ENCODE data around the gene SYNGR4.

Gene SYNGR4

DNA sequence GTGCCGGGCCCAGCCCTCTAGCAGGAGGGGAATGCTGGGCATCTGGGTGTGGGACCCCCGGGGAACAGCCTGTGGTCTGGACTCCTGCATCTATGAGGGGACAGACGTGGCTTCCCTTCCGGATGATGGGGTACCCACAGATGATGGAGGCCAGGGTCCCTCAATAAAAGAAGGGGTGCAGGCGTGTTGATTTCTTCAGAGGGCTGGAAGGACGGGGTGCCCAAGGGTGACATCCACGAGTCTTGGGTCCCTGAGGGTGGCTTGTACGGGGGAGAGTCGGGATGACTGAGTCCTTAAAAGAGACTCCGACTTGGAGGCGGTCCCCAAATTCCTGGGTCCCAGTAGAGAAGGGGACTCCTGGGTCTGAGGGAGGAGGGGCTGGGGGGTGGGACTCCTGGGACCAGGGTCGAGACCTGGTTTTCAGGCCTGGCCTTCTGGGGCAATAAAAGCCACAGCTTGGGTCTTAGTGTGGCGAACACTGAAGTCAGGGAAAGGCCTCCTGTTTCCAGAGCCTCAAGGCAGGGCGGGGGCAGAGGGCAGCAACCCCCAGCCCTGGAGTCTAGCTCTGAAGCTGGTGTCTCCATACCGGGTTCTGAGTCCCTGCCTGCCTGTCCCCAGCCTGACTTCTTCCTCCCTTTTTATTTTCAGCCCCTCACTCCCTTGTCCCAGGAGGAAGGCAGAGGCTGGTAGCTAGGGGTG is 28.8 kb downstream of the SYNGR4 start:
- DNase-seq: no peak
- in situ Hi-C loops (cut with MboI; ENCODE audit: low pct_unique_long_range_greater_than_20kb, low sequenced_read_pairs): no loop called here

DNA sequence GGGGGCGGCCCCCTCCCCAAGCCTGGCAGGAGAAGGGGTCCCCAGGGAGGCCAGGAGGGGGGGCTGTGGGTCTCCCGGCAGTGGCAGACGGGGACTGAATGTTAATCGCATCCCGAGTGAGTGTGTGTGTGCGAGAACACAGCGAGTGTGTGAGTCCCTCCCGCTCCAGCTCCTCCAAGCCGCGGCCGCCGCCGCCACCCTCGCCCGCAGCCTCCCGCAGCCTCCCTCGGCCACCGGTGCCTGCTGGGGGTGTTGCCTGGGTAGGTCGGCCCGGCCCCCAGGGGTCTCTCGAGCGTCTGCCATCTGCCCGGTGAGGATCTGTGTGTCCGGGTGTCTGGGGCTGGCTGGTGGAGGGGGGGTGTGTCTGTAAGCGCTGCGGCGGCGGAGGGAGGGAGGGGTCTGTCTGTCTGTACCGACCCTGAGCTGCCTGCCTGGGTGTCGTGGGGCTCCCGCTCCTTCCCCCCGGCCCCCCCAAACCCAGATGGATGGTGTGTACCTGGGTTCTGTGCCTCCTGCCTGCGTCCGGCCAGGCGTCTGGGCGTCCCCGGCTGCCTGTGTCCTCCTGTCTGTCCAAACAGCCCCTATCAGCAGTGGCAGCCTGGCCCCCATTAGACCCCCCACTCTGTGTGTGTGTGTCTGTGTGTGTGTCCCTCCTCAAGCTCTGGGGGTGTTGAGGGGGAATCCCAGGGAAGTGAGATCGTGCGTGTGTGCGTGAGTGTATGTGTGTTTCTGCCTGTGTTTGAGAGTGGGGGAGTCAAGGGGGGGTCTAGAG is 29.6 kb downstream of the SYNGR4 start, which contains the start of gene GRIN2D:
TSS of gene GRIN2D (plus strand) at position 110 of the 772 bp plus-strand sequence. CDS start 4,725 bp downstream, outside the sequence.
- in situ Hi-C loops (cut with MboI; ENCODE audit: low pct_unique_long_range_greater_than_20kb, low sequenced_read_pairs): no loop called here
- peak; percentile 59 for DNase-seq

GRCh38 chr19:48394331-48395169 is 30.4 kb downstream of the SYNGR4 start:
- no peak for DNase-seq

DNA sequence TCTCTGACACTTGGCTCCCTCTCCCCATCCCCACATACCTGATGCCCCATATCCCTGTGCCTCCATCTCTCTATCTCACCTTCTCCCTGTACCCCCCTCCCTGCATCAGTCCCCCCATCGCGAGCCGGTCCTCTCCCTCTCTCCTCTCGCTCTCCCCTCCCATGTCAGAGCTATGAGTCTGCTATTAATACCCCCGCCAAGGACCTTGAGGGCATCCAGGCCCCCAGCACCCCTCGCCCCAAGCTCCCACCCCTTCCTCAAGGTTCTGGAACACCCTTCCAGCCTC is 30.9 kb downstream of the SYNGR4 start:
- in situ Hi-C loops (cut with MboI; ENCODE audit: low pct_unique_long_range_greater_than_20kb, low sequenced_read_pairs): no loop called here

More at GRCh38 chr19:48394331-48395169, 30.4 kb downstream of the SYNGR4 start:
- in situ Hi-C loops (cut with MboI; ENCODE audit: low pct_unique_long_range_greater_than_20kb, low sequenced_read_pairs): no loop called here

GRCh38 chr19:48395499-48395898 is 31.3 kb downstream of the SYNGR4 start:
- no peak for DNase-seq
- in situ Hi-C loops (cut with MboI; ENCODE audit: low pct_unique_long_range_greater_than_20kb, low sequenced_read_pairs): no loop called here

More for the DNA sequence above, 30.9 kb downstream of the SYNGR4 start:
- DNase-seq: no peak

DNA sequence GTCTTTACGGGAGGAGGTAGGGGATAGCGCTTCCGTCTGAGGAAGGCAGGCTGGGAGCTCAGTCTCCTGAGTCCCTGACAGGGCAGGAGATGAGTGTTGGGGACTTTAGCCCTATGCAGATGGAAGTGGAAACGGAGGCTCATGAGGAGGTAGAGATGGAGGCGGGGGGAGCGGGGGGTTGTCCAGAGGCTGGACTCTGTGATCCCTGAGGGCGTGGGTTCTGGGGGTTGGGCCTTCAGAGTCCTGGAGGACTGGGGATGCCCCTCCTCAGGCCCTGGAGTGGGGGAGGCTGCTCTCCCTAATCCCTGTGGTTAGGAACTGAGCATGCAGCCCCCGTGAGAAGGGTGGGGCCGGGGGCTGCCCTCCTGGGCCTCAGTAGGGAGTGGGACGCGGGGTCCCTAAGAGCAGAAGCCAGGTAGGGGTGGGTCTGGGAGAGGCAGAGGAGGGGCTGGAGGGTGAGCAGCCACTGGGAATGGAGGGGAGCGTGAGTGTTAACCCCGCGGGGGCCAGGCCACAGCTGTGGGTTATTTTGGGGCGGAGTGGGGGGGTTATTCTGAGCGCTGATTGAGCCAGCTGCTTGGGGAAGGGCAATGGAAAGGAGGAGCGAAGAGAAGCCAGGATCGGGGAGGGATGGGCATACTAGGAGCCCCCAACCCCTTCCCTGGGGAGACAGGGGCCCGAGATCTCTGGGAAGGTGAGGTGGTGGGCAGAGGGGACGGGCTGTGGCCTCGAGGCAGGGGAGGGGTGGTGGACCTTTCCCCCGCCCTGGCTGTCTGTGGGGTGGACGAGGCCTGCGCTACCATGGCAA is 32.1 kb downstream of the SYNGR4 start:
- in situ Hi-C loops (cut with MboI; ENCODE audit: low pct_unique_long_range_greater_than_20kb, low sequenced_read_pairs): no loop called here
- no peak for DNase-seq

GRCh38 chr19:48396824-48397176 is 32.6 kb downstream of the SYNGR4 start:
- in situ Hi-C loops (cut with MboI; ENCODE audit: low pct_unique_long_range_greater_than_20kb, low sequenced_read_pairs): no loop called here
- DNase-seq: no peak

- peak; percentile 16 for DNase-seq
- in situ Hi-C loops (cut with MboI; ENCODE audit: low pct_unique_long_range_greater_than_20kb, low sequenced_read_pairs): no loop called here
Observed at GRCh38 chr19:48397263-48398101, 33.3 kb downstream of the SYNGR4 start.

DNA sequence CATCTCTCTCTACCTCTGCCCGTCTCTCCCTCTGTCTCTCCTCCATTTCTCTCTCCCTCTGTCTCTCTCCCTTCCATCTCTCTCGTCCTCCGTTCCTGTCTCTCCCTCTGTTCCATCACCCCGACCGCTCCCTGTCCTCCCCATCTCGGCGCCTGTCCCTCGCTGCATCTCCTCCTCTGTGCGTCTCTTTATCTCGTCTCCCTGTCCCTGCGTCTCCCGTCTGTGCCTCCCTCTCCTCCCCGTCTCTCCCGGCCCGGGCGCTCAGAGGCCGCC is 33.9 kb downstream of the SYNGR4 start:
- in situ Hi-C loops (cut with MboI; ENCODE audit: low pct_unique_long_range_greater_than_20kb, low sequenced_read_pairs): no loop called here
- DNase-seq: no peak

- DNase-seq: peak; percentile 81
- in situ Hi-C loops (cut with MboI; ENCODE audit: low pct_unique_long_range_greater_than_20kb, low sequenced_read_pairs): no loop called here
Observed at GRCh38 chr19:48398375-48399235, 34.4 kb downstream of the SYNGR4 start.

DNA sequence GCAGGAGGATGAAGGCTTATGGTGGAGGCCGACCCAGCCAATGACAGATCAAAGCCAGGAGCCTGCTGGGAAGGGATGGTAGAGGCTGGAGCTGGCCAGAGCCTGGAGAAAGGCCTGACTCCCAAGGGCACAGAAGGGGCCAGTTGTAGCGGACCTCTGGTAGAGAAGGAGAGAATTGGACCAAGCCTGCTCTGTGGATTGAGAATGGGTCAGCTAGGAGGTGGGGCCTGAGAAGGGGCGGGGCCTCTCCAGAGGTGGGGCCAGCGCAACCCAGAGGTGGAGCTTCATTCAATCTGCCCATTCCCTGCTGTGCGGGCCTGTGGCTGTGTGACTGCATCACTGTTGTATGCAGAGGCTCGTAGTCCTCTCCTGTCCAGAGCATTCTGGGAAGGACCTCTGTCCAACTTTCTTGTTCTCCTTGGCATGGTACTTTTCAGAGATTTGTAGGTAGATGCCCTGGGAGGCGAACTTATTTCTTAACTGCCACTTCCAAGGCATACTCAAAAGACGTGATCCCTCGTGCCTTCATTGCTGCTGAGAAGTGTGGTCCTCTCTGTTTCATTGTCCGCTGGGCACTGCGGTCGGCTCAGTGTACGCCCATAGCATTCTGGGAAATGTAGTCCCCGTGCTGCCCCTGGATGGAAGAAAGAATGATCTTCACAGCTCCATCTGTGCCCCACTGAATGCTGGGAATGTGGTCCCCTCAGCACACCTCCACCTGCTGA is 36.0 kb downstream of the SYNGR4 start:
- in situ Hi-C loops (cut with MboI; ENCODE audit: low pct_unique_long_range_greater_than_20kb, low sequenced_read_pairs): no loop called here
- no peak for DNase-seq

- in situ Hi-C loops (cut with MboI; ENCODE audit: low pct_unique_long_range_greater_than_20kb, low sequenced_read_pairs): no loop called here
- DNase-seq: no peak
Observed at GRCh38 chr19:48401287-48401686, 37.1 kb downstream of the SYNGR4 start.

DNA sequence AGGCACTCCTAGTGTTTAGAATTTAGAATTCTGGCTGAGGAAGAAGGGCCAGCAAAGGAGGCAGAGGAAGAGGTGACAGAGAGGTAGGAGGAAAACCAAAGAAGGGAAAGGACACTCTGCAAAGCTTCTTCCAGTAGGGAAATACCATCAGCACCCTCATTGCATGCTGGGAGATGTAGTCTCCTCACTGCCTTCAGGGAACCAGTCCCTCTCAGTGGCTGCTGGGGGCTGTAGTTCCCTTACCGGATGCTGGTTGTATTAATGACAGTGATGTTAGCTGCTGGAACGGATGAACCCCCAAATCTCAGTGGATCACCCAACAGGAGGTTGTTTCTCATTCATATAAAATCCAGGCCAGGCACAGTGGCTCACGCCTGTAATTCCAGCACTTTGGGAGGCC is 39.4 kb downstream of the SYNGR4 start:
- peak; percentile 60 for DNase-seq
- in situ Hi-C loops (cut with MboI; ENCODE audit: low pct_unique_long_range_greater_than_20kb, low sequenced_read_pairs): no loop called here

- no peak for DNase-seq
- in situ Hi-C loops (cut with MboI; ENCODE audit: low pct_unique_long_range_greater_than_20kb, low sequenced_read_pairs): no loop called here
Observed at GRCh38 chr19:48405010-48405659, 41.0 kb downstream of the SYNGR4 start.

DNA sequence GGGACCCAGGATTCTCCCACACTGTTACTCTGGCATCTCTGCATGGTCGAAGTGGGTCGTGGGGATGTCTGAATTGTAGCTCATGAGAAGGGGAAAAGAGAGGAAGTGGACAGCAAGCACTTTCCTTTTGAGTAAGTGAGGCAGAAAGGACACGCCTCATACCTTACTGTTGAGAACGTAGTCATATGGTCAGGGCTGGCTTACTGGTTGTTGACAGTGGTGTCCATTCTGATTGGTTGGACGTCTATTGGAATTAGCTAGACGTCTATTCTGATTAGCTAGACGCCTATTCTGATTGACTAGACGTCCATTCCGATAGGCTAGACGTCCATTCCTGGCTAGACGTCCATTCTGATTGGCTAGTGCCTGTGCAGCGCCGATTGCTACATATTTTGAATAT is 41.7 kb downstream of the SYNGR4 start:
- in situ Hi-C loops (cut with MboI; ENCODE audit: low pct_unique_long_range_greater_than_20kb, low sequenced_read_pairs): no loop called here
- no peak for DNase-seq

DNA sequence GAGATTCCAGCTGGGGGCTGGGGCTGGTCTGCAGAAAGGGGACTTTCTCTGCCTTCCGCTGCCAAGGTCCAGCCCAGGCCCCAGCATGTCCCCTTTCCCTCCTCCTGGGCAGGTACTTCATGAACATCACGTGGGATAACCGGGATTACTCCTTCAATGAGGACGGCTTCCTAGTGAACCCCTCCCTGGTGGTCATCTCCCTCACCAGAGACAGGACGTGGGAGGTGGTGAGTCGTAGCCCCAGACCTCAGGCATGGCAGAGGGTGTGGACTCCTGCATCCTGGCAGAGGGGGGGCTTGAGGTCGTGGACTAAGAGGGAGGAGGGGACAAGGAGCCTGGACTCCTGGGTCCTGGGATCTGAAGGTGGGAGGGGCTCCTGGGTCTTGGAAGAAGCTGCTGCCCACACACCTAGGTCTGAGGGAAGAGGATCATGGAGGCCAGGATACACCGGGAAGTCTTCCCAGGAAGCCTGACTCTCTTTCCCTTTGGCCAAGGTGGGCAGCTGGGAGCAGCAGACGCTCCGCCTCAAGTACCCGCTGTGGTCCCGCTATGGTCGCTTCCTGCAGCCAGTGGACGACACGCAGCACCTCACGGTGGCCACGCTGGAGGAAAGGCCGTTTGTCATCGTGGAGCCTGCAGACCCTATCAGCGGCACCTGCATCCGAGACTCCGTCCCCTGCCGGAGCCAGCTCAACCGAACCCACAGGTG is 49.9 kb downstream of the SYNGR4 start:
- in situ Hi-C loops (cut with MboI; ENCODE audit: low pct_unique_long_range_greater_than_20kb, low sequenced_read_pairs): no loop called here
- no peak for DNase-seq
